H9 (cell line): ENCODE data around the gene VIM. TPM values are rescaled to one million over a fixed set of nuclear protein-coding genes. Genes with fewer than 3 reads are reported as not detected.

Experiments
- DNase-seq: peaks from one replicate; pipeline ENCODE4 v3.0.0-alpha.2; 2017
- H2AFZ ChIP-seq: one replicate; pipeline ENCODE4 v1.6.1; 2013; ENCODE audit warnings: mild to moderate bottlenecking, low read length, control low read depth, moderate library complexity
- H2AK5ac ChIP-seq: 2 replicates; pipeline ENCODE4 v1.6.1; 2013; ENCODE audit warnings: low read length, control low read depth, mixed read lengths; ENCODE audit not compliant: insufficient read length
- H2BK120ac ChIP-seq: one replicate; pipeline ENCODE4 v1.6.1; 2013; ENCODE audit warnings: low read depth, mild to moderate bottlenecking, low read length, control low read depth, inconsistent platforms; ENCODE audit not compliant: poor library complexity, severe bottlenecking
- H2BK12ac ChIP-seq: 2 replicates; pipeline ENCODE4 v1.6.1; 2013; ENCODE audit warnings: low read length, control low read depth, mixed read lengths, low read depth; ENCODE audit not compliant: insufficient read length
- H2BK15ac ChIP-seq: 2 replicates; pipeline ENCODE4 v1.6.1; 2013; ENCODE audit warnings: low read depth, low read length, control low read depth
- H2BK20ac ChIP-seq: one replicate; pipeline ENCODE4 v1.6.1; 2013; ENCODE audit warnings: low read depth, mild to moderate bottlenecking, low read length, control low read depth, inconsistent platforms; ENCODE audit not compliant: poor library complexity, severe bottlenecking
- H2BK5ac ChIP-seq: 2 replicates; pipeline ENCODE4 v1.6.1; 2013; ENCODE audit warnings: low read length, control low read depth, mixed read lengths; ENCODE audit not compliant: insufficient read length
- H3K14ac ChIP-seq: 2 replicates; pipeline ENCODE4 v1.6.1; 2013; ENCODE audit warnings: low read length, control low read depth; ENCODE audit not compliant: insufficient read depth
- H3K18ac ChIP-seq: 2 replicates; pipeline ENCODE4 v1.6.1; 2013; ENCODE audit warnings: low read depth, mild to moderate bottlenecking, mixed read lengths, low read length, control low read depth; ENCODE audit not compliant: insufficient read length
- H3K23ac ChIP-seq: 2 replicates; pipeline ENCODE4 v1.6.1; 2013; ENCODE audit warnings: low read length, control low read depth, mixed read lengths, low read depth; ENCODE audit not compliant: insufficient read length
- H3K23me2 ChIP-seq: 2 replicates; pipeline ENCODE4 v1.6.1; 2013; ENCODE audit warnings: low read depth, mild to moderate bottlenecking, mixed read lengths, low read length, control low read depth; ENCODE audit not compliant: insufficient read length, poor library complexity, severe bottlenecking
- H3K27ac ChIP-seq: 2 replicates; pipeline ENCODE4 v1.5.1; 2013; ENCODE audit warnings: low read length, control low read depth, mixed read lengths, low read depth; ENCODE audit not compliant: insufficient read length
- H3K27me3 ChIP-seq: 2 replicates; pipeline ENCODE4 v1.6.1; 2013; ENCODE audit warnings: low read length, control low read depth, inconsistent platforms; ENCODE audit not compliant: insufficient read depth
- H3K4ac ChIP-seq: 2 replicates; pipeline ENCODE4 v1.6.1; 2013; ENCODE audit warnings: low read depth, mild to moderate bottlenecking, control low read depth, inconsistent platforms, low read length, moderate library complexity
- H3K4me1 ChIP-seq: 2 replicates; pipeline ENCODE4 v1.6.1; 2013; ENCODE audit warnings: low read length, control low read depth, inconsistent platforms; ENCODE audit not compliant: insufficient read depth
- H3K4me2 ChIP-seq: 2 replicates; pipeline ENCODE4 v1.6.1; 2013; ENCODE audit warnings: low read length, control low read depth, mixed read lengths; ENCODE audit not compliant: insufficient read length, insufficient read depth
- H3K56ac ChIP-seq: 2 replicates; pipeline ENCODE4 v1.6.1; 2013; ENCODE audit warnings: low read depth, mild to moderate bottlenecking, mixed read lengths, low read length, control low read depth; ENCODE audit not compliant: insufficient read length
- H3K79me1 ChIP-seq: 2 replicates; pipeline ENCODE4 v1.6.1; 2013; ENCODE audit warnings: low read depth, mild to moderate bottlenecking, moderate library complexity, low read length, control low read depth, inconsistent platforms; ENCODE audit not compliant: insufficient read depth, poor library complexity, severe bottlenecking
- H3K79me2 ChIP-seq: 2 replicates; pipeline ENCODE4 v1.6.1; 2013; ENCODE audit warnings: low read length, control low read depth, inconsistent platforms; ENCODE audit not compliant: insufficient read depth
- H3K9ac ChIP-seq: 2 replicates; pipeline ENCODE4 v1.6.1; 2013; ENCODE audit warnings: low read length, control low read depth, mixed read lengths; ENCODE audit not compliant: insufficient read length; ENCODE audit errors: extremely low read depth
- H3K9me3 ChIP-seq: one replicate; pipeline ENCODE4 v1.6.1; 2013; ENCODE audit warnings: low read depth, low read length, inconsistent platforms; ENCODE audit not compliant: control insufficient read depth
- H3T11ph ChIP-seq: one replicate; pipeline ENCODE4 v1.6.1; 2013; ENCODE audit warnings: mild to moderate bottlenecking, low read length, control low read depth, inconsistent platforms
- H4K20me1 ChIP-seq: one replicate; pipeline ENCODE4 v1.6.1; 2013; ENCODE audit not compliant: control insufficient read depth, insufficient read length, insufficient read depth
- H4K5ac ChIP-seq: 2 replicates; pipeline ENCODE4 v1.6.1; 2013; ENCODE audit warnings: low read depth, mild to moderate bottlenecking, mixed read lengths, low read length, control low read depth; ENCODE audit not compliant: insufficient read length
- H4K8ac ChIP-seq: replicated peaks from 2 replicates; pipeline ENCODE4 v1.6.1; 2013; ENCODE audit warnings: low read length, control low read depth, mixed read lengths, low read depth; ENCODE audit not compliant: insufficient read length
- H4K91ac ChIP-seq: 2 replicates; pipeline ENCODE4 v1.6.1; 2013; ENCODE audit warnings: low read depth, mild to moderate bottlenecking, moderate library complexity, mixed read lengths, low read length, control low read depth; ENCODE audit not compliant: insufficient read length
- H3K27ac Mint-ChIP-seq, 3 experiments: 2 replicates in 2 of 3; 3 replicates in 1 of 3; pipeline ENCODE4 v1.8.0; 2020 to 2021; ENCODE audit warnings: mixed read lengths in 3 of 3, mild to moderate bottlenecking in 1 of 3, moderate library complexity in 1 of 3
- H3K27me3 Mint-ChIP-seq: 2 replicates; pipeline ENCODE4 v1.8.0; 2021; ENCODE audit warnings: low read depth, mild to moderate bottlenecking, moderate library complexity, mixed read lengths
- H3K36me3 Mint-ChIP-seq, 3 experiments: 2 replicates in 2 of 3; 3 replicates in 1 of 3; pipeline ENCODE4 v1.8.0; 2020 to 2021; ENCODE audit warnings: low read depth in 3 of 3, mixed read lengths in 3 of 3; ENCODE audit not compliant: insufficient read depth in 1 of 3
- H3K4me1 Mint-ChIP-seq, 2 experiments: 2 replicates each; pipeline ENCODE4 v1.8.0; 2020; ENCODE audit warnings: mixed read lengths in 2 of 2
- H3K4me3 Mint-ChIP-seq, 2 experiments: 2 replicates in 1 of 2; 3 replicates in 1 of 2; pipeline ENCODE4 v1.8.0; 2020 to 2021; ENCODE audit warnings: mild to moderate bottlenecking in 2 of 2, mixed read lengths in 2 of 2, moderate library complexity in 1 of 2
- H3K9me3 Mint-ChIP-seq, 2 experiments: 2 replicates in 1 of 2; 3 replicates in 1 of 2; pipeline ENCODE4 v1.8.0; 2020; ENCODE audit warnings: mild to moderate bottlenecking in 2 of 2, mixed read lengths in 2 of 2, moderate library complexity in 1 of 2
- WGBS: extraction: QIAGEN DNeasy Blood & Tissue Kit; methylation state at CpG from one replicate; pipeline ENCODE4 v1.1.7; 2013; ENCODE audit warnings: missing lambda C conversion rate, low lambda C conversion rate, mixed read lengths; ENCODE audit not compliant: insufficient read length; ENCODE audit errors: extremely low coverage; 5-methylcytosine and 5-hydroxymethylcytosine counted together
- total RNA-seq: library from RNA; stranded (reverse); gene quantifications from 2 replicates; pipeline ENCODE4 v1.2.1, GENCODE V29; 2021
- TF ChIP-seq, protein P1 (sequence below): fragments of 200-600 bp; sonication (generic); conservative IDR thresholded peaks from 3 replicates; pipeline ENCODE4 v1.8.0; 2021; ENCODE audit warnings: antibody characterized with exemption, mild to moderate bottlenecking

Gene VIM
- total RNA-seq, 1 experiment from 2014 or later, result 232 TPM

DNA sequence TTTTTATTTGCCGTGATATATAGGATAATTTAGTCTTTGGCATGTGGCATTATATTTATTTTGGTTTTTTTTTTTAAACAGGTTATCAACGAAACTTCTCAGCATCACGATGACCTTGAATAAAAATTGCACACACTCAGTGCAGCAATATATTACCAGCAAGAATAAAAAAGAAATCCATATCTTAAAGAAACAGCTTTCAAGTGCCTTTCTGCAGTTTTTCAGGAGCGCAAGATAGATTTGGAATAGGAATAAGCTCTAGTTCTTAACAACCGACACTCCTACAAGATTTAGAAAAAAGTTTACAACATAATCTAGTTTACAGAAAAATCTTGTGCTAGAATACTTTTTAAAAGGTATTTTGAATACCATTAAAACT is 9.1 kb downstream of the VIM start:
- Histone ChIP-seq H2BK120ac (no peak overlapping the region), H3K56ac (no peak overlapping the region), H2BK15ac (no peak overlapping the region), H3K4ac (no peak overlapping the region), H3K27me3 (no peaks in the 10 kb centered on the region), H2BK5ac (no peak overlapping the region), H3K79me1 (no peaks in the 10 kb centered on the region), H3K9me3 (no peaks in the 10 kb centered on the region), H2AFZ (no peak overlapping the region), H4K20me1 (no peaks in the 10 kb centered on the region), H3K4me2 (no peak overlapping the region), H3K14ac (no peak overlapping the region), H4K8ac (no peak overlapping the region), H2BK12ac (no peak overlapping the region), H3K9ac (no peak overlapping the region), H3T11ph (no peak overlapping the region), H4K91ac (no peak overlapping the region), H2AK5ac (no peak overlapping the region), H3K18ac (no peak overlapping the region), H3K23ac (no peak overlapping the region), H2BK20ac (no peak overlapping the region), H4K5ac (no peak overlapping the region), H3K79me2 (no peaks in the 10 kb centered on the region), H3K27ac (no peak overlapping the region), H3K23me2 (no peaks in the 10 kb centered on the region), H3K4me1 (no peaks in the 10 kb centered on the region)
- Mint-ChIP-seq H3K36me3 (peaks cover 22 to 51% (median 49%) of the 10 kb centered on the region in 3 experiments), H3K27ac (no peak overlapping the region), H3K4me3 (no peak overlapping the region), H3K27me3 (no peaks in the 10 kb centered on the region), H3K9me3 (no peaks in the 10 kb centered on the region), H3K4me1 (no peaks in the 10 kb centered on the region)
- WGBS, result no CpG with 5 or more reads among the region's 5 CpGs
- no peak for DNase-seq
- TF ChIP-seq, protein P1, sequence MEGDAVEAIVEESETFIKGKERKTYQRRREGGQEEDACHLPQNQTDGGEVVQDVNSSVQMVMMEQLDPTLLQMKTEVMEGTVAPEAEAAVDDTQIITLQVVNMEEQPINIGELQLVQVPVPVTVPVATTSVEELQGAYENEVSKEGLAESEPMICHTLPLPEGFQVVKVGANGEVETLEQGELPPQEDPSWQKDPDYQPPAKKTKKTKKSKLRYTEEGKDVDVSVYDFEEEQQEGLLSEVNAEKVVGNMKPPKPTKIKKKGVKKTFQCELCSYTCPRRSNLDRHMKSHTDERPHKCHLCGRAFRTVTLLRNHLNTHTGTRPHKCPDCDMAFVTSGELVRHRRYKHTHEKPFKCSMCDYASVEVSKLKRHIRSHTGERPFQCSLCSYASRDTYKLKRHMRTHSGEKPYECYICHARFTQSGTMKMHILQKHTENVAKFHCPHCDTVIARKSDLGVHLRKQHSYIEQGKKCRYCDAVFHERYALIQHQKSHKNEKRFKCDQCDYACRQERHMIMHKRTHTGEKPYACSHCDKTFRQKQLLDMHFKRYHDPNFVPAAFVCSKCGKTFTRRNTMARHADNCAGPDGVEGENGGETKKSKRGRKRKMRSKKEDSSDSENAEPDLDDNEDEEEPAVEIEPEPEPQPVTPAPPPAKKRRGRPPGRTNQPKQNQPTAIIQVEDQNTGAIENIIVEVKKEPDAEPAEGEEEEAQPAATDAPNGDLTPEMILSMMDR, result no peak
